Measurements from ENCODE around the gene PAWR.

DNA sequence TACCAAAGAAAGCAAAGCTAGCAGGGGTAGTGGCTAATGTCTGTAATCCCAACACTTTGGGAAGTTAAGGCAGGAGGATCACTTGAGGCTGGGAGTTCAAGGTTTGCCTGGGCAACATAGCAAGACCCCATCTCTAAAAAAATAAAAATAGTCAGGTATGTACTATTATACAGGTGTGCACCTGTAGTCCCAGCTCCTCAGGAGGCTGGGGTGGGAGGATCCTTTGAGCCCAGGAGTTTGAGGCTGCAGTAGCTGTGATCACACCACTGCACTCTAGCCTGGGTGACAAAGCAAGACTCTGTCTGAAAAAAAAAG lies 142.2 kb downstream of the PAWR start:
- TF ChIP-seq, protein P1, sequence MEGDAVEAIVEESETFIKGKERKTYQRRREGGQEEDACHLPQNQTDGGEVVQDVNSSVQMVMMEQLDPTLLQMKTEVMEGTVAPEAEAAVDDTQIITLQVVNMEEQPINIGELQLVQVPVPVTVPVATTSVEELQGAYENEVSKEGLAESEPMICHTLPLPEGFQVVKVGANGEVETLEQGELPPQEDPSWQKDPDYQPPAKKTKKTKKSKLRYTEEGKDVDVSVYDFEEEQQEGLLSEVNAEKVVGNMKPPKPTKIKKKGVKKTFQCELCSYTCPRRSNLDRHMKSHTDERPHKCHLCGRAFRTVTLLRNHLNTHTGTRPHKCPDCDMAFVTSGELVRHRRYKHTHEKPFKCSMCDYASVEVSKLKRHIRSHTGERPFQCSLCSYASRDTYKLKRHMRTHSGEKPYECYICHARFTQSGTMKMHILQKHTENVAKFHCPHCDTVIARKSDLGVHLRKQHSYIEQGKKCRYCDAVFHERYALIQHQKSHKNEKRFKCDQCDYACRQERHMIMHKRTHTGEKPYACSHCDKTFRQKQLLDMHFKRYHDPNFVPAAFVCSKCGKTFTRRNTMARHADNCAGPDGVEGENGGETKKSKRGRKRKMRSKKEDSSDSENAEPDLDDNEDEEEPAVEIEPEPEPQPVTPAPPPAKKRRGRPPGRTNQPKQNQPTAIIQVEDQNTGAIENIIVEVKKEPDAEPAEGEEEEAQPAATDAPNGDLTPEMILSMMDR (IDR thresholded peaks at IDR 0.05), result no peak
- TF ChIP-seq POLR2A (IDR thresholded peaks at IDR 0.05), result no peak
- TF ChIP-seq POLR2AphosphoS5 (IDR thresholded peaks at IDR 0.05), result no peak
